Measurements from ENCODE around the gene CHRNA5. TPM values are rescaled to one million over a fixed set of nuclear protein-coding genes. Genes with fewer than 3 reads are reported as not detected.
A peak's percentile ranks its signal among the peaks of the same experiment; 100 is the strongest.

Gene CHRNA5
- total RNA-seq, 1 donor from 2014 or later = 2.2 TPM

- no peak for TF ChIP-seq CTCF (IDR thresholded peaks at IDR 0.05; ENCODE audit: borderline replicate concordance)
- peaks cover 45% of the 10 kb centered on the region for H3K4me1 ChIP-seq
- H3K36me3 ChIP-seq = peaks cover 44% of the 10 kb centered on the region
- DNase-seq = no peak
- no peaks in the 10 kb centered on the region for H3K9me3 ChIP-seq (replicated peaks)
- H3K27ac ChIP-seq (replicated peaks) = no peak overlapping the region
- intact Hi-C loops (cut with micrococcal nuclease) = no loop called here
- no peaks in the 10 kb centered on the region for H3K27me3 ChIP-seq (ENCODE audit: low read depth)
- peak overlapping the region; percentile 80 for H3K4me3 ChIP-seq
Observed at GRCh38 chr15:78541744-78542034, 23.6 kb upstream of the CHRNA5 start.

GRCh38 chr15:78542647-78543046 is 22.7 kb upstream of the CHRNA5 start:
- Histone ChIP-seq H3K36me3 (peaks cover 54% of the 10 kb centered on the region), H3K27me3 (ENCODE audit: low read depth) (no peaks in the 10 kb centered on the region), H3K9me3 (replicated peaks) (no peaks in the 10 kb centered on the region), H3K4me1 (peaks cover 45% of the 10 kb centered on the region), H3K27ac (replicated peaks) (no peak overlapping the region), H3K4me3 (no peak overlapping the region)
- DNase-seq = no peak
- no peak for TF ChIP-seq CTCF (IDR thresholded peaks at IDR 0.05; ENCODE audit: borderline replicate concordance)
- intact Hi-C loops (cut with micrococcal nuclease) = no loop called here

- H3K27ac ChIP-seq (replicated peaks) = no peak overlapping the region
- no peaks in the 10 kb centered on the region for H3K9me3 ChIP-seq (replicated peaks)
- no peak for TF ChIP-seq CTCF (IDR thresholded peaks at IDR 0.05; ENCODE audit: borderline replicate concordance)
- DNase-seq = no peak
- H3K36me3 ChIP-seq = peaks cover 62% of the 10 kb centered on the region
- H3K4me1 ChIP-seq = no peaks in the 10 kb centered on the region
- intact Hi-C loops (cut with micrococcal nuclease) = no loop called here
- no peak overlapping the region for H3K4me3 ChIP-seq
- H3K27me3 ChIP-seq (ENCODE audit: low read depth) = no peaks in the 10 kb centered on the region
Observed at GRCh38 chr15:78550194-78550593, 15.1 kb upstream of the CHRNA5 start.

- intact Hi-C loops (cut with micrococcal nuclease) = no loop called here
- Histone ChIP-seq H3K36me3 (peaks cover 55% of the 10 kb centered on the region), H3K4me3 (no peak overlapping the region), H3K27me3 (ENCODE audit: low read depth) (no peaks in the 10 kb centered on the region), H3K27ac (replicated peaks) (no peak overlapping the region), H3K4me1 (no peaks in the 10 kb centered on the region), H3K9me3 (replicated peaks) (no peaks in the 10 kb centered on the region)
- DNase-seq = no peak
- no peak for TF ChIP-seq CTCF (IDR thresholded peaks at IDR 0.05; ENCODE audit: borderline replicate concordance)
Observed at GRCh38 chr15:78550815-78551214, 14.5 kb upstream of the CHRNA5 start.

- H3K27me3 ChIP-seq (ENCODE audit: low read depth) = no peaks in the 10 kb centered on the region
- intact Hi-C loops (cut with micrococcal nuclease) = no loop called here
Observed at GRCh38 chr15:78551902-78552301, 13.4 kb upstream of the CHRNA5 start.

More at GRCh38 chr15:78551902-78552301, 13.4 kb upstream of the CHRNA5 start:
- no peak for DNase-seq
- Histone ChIP-seq H3K4me3 (no peak overlapping the region), H3K36me3 (peaks cover 44% of the 10 kb centered on the region), H3K9me3 (replicated peaks) (no peaks in the 10 kb centered on the region), H3K4me1 (no peaks in the 10 kb centered on the region), H3K27ac (replicated peaks) (no peak overlapping the region)
- no peak for TF ChIP-seq CTCF (IDR thresholded peaks at IDR 0.05; ENCODE audit: borderline replicate concordance)
